ENCODE data around the gene PALD1. TPM values are rescaled to one million over a fixed set of nuclear protein-coding genes. Genes with fewer than 3 reads are reported as not detected.

PALD1 gene
- total RNA-seq, 1 experiment from 2014 or later: 33.1 TPM

- no peaks in the 10 kb centered on the region for H3K9me2 ChIP-seq (ENCODE audit: insufficient read depth)
- peaks cover 12 to 20% of the 10 kb centered on the region in 2 experiments; a peak in 3 of 4 replicates for H3K36me3 ChIP-seq (ENCODE audit: control insufficient read depth in 1 of 2, insufficient read depth in 2 of 2, low read length in 2 of 2)
- H3K9ac ChIP-seq (ENCODE audit: low read length): no peak overlapping the region
- no peak overlapping the region for H3K4me2 ChIP-seq (ENCODE audit: low read length)
- no peak for TF ChIP-seq MAX (IDR thresholded peaks at IDR 0.05)
- no peak for TF ChIP-seq ZNF274 (IDR thresholded peaks at IDR 0.05; ENCODE audit: low read depth, low read length)
- TF ChIP-seq SRF (IDR thresholded peaks at IDR 0.05; ENCODE audit: low read depth): no peak
- TF ChIP-seq POLR2A (IDR thresholded peaks at IDR 0.05; ENCODE audit: borderline replicate concordance, extremely low read depth, insufficient read depth, insufficient read length): no peak
- no peak for TF ChIP-seq ZBTB33 (IDR thresholded peaks at IDR 0.05; ENCODE audit: extremely low read depth, insufficient replicate concordance, low read length)
- TF ChIP-seq POLR2AphosphoS5 (IDR thresholded peaks at IDR 0.05; ENCODE audit: low read depth, low read length): no peak
- TF ChIP-seq SIN3A (IDR thresholded peaks at IDR 0.05; ENCODE audit: low read depth): no peak
- no peak for TF ChIP-seq EZH2phosphoT487 (IDR thresholded peaks at IDR 0.05; ENCODE audit: borderline replicate concordance)
- no peak for TF ChIP-seq JUND (IDR thresholded peaks at IDR 0.05)
- TF ChIP-seq CTCF (IDR thresholded peaks at IDR 0.05 in 2 of 3, conservative IDR thresholded peaks at IDR 0.05 in 1 of 3; ENCODE audit: borderline replicate concordance in 1 of 3, insufficient read depth in 1 of 3, low read depth in 2 of 3, low read length in 2 of 3): no peak
- TF ChIP-seq YY1 (IDR thresholded peaks at IDR 0.05; ENCODE audit: extremely low read depth, insufficient replicate concordance, low read depth, low read length): no peak
- no peak for TF ChIP-seq REST (IDR thresholded peaks at IDR 0.05; ENCODE audit: low read depth)
- no peak for TF ChIP-seq EZH2 (IDR thresholded peaks at IDR 0.05)
- no peak for TF ChIP-seq EGR1 (IDR thresholded peaks at IDR 0.05; ENCODE audit: low read depth)
- TF ChIP-seq SP1 (IDR thresholded peaks at IDR 0.05; ENCODE audit: low read depth): no peak
- TF ChIP-seq ATF3 (IDR thresholded peaks at IDR 0.05): no peak
- no peak for TF ChIP-seq RAD21 (IDR thresholded peaks at IDR 0.05; ENCODE audit: low read depth)
- TF ChIP-seq CEBPB (IDR thresholded peaks at IDR 0.05; ENCODE audit: low read depth): no peak
- no peak for TF ChIP-seq ZFX (IDR thresholded peaks at IDR 0.05)
- no peak for TF ChIP-seq CBX3 (IDR thresholded peaks at IDR 0.05; ENCODE audit: low read depth)
- no peaks in the 10 kb centered on the region for H4K20me1 ChIP-seq (ENCODE audit: insufficient read depth)
- H3K27me3 ChIP-seq (ENCODE audit: insufficient read depth, low read length): no peaks in the 10 kb centered on the region
- no TSS peak for BruUV-seq (replicated peaks)
- DNase-seq (ENCODE audit: low read depth, low spot score): no peak
- intact Hi-C loops (cut with micrococcal nuclease): loop anchor here (1.0 to 2.0 kb wide), 3 partner anchors 208 to 330 kb away; partner anchors contain the start of gene SGPL1
- ATAC-seq: no peak
- ChIA-PET POLR2A (no interaction called here), RAD21 (ENCODE audit: low non-redundant PET in 1 of 2, low total read pairs in 2 of 2, uncharacterized antibody in 2 of 2, unreplicated experiment in 2 of 2) (interaction anchor here in 1 of 2 experiments (1.7 kb wide), 1 partner anchor 208 kb away, joined by 3 read pairs; no protein-coding TSS in a partner anchor), CTCF (interaction anchor here (0.9 kb wide), 1 partner anchor 208 kb away, joined by 3 read pairs; no protein-coding TSS in a partner anchor)
- no peak overlapping the region for H3K27ac ChIP-seq (ENCODE audit: low read depth, low read length)
- H3K4me1 ChIP-seq (ENCODE audit: control insufficient read depth in 1 of 2, insufficient read depth in 2 of 2, low read length in 2 of 2): peaks cover 4 to 48% of the 10 kb centered on the region in 2 experiments; a peak in 3 of 4 replicates
- no peaks in the 10 kb centered on the region for H3K9me3 ChIP-seq (ENCODE audit: control insufficient read depth in 1 of 2, insufficient read depth in 1 of 2, low read depth in 1 of 2, low read length in 2 of 2)
- no peak overlapping the region for H2AFZ ChIP-seq (ENCODE audit: low read depth, low read length, poor library complexity, severe bottlenecking)
- H3K79me2 ChIP-seq (ENCODE audit: insufficient read depth, low read length): no peaks in the 10 kb centered on the region
- H3K4me3 ChIP-seq (replicated peaks in 1 of 2; ENCODE audit: low read depth in 1 of 2, low read length in 2 of 2): no peak overlapping the region
Observed at GRCh38 chr10:70550459-70550858, 71.9 kb downstream of the PALD1 start.

All from HCT116 (cell line).